Neural progenitor cell (in vitro differentiated cells): ENCODE measurements around the gene SUCNR1. TPM values are rescaled to one million over a fixed set of nuclear protein-coding genes. Genes with fewer than 3 reads are reported as not detected.
A peak's percentile ranks its signal among the peaks of the same experiment; 100 is the strongest.

Experiments used
- DNase-seq: peaks from one replicate; pipeline ENCODE4 v3.0.0-alpha.2; 2016; ENCODE audit warnings: low spot score
- H2AFZ ChIP-seq: fragments of 200-600 bp; sonication (generic); replicated peaks from 2 replicates; pipeline ENCODE4 v1.6.1; 2016; ENCODE audit warnings: antibody characterized with exemption
- H3F3A ChIP-seq: fragments of 200-600 bp; sonication (generic); 2 replicates; pipeline ENCODE4 v1.6.1; 2016; ENCODE audit warnings: antibody characterized with exemption, low read depth
- H3K27ac ChIP-seq: fragments of 200-600 bp; sonication (generic); 2 replicates; pipeline ENCODE4 v1.5.1; 2016; ENCODE audit warnings: mild to moderate bottlenecking
- H3K27me3 ChIP-seq: fragments of 200-600 bp; sonication (generic); 2 replicates; pipeline ENCODE4 v1.6.1; 2016; ENCODE audit warnings: mild to moderate bottlenecking, moderate library complexity
- H3K36me3 ChIP-seq: fragments of 200-600 bp; sonication (generic); 2 replicates; pipeline ENCODE4 v1.5.1; 2016
- H3K4me1 ChIP-seq: fragments of 200-600 bp; sonication (generic); 2 replicates; pipeline ENCODE4 v1.6.1; 2016; ENCODE audit warnings: mixed run types
- H3K4me2 ChIP-seq: fragments of 200-600 bp; sonication (generic); 2 replicates; pipeline ENCODE4 v1.6.1; 2016
- H3K4me3 ChIP-seq: fragments of 200-600 bp; sonication (generic); 2 replicates; pipeline ENCODE4 v1.5.1; 2016
- H3K79me2 ChIP-seq: fragments of 200-600 bp; sonication (generic); 2 replicates; pipeline ENCODE4 v1.6.1; 2016; ENCODE audit warnings: low read depth
- H3K9ac ChIP-seq: fragments of 200-600 bp; sonication (generic); 2 replicates; pipeline ENCODE4 v1.6.1; 2016
- H3K9me3 ChIP-seq: fragments of 200-600 bp; sonication (generic); 2 replicates; pipeline ENCODE4 v1.5.1; 2016; ENCODE audit warnings: low read depth
- H4K20me1 ChIP-seq: fragments of 200-600 bp; sonication (generic); 2 replicates; pipeline ENCODE4 v1.6.1; 2016; ENCODE audit warnings: low read depth
- H3K27ac Mint-ChIP-seq: 3 replicates; pipeline ENCODE4 v1.8.0; 2021; ENCODE audit warnings: mixed read lengths
- H3K27me3 Mint-ChIP-seq: 2 replicates; pipeline ENCODE4 v1.8.0; 2022; ENCODE audit warnings: low read depth, mild to moderate bottlenecking, inconsistent platforms, moderate library complexity, mixed read lengths; ENCODE audit not compliant: insufficient read depth
- H3K36me3 Mint-ChIP-seq: 3 replicates; pipeline ENCODE4 v1.8.0; 2021; ENCODE audit warnings: mixed read lengths
- H3K4me1 Mint-ChIP-seq: 3 replicates; pipeline ENCODE4 v1.8.0; 2021; ENCODE audit warnings: mixed read lengths
- H3K4me3 Mint-ChIP-seq: 3 replicates; pipeline ENCODE4 v1.8.0; 2021; ENCODE audit warnings: mild to moderate bottlenecking, moderate library complexity, mixed read lengths
- H3K9me3 Mint-ChIP-seq: 3 replicates; pipeline ENCODE4 v1.8.0; 2020; ENCODE audit warnings: mixed read lengths
- EZH2 ChIP-seq: fragments of 200-600 bp; sonication (generic); IDR thresholded peaks from 2 replicates; pipeline ENCODE4 v1.6.1; 2017; ENCODE audit warnings: antibody characterized with exemption, mild to moderate bottlenecking, moderate library complexity
- EZH2phosphoT487 ChIP-seq: fragments of 200-600 bp; sonication (generic); IDR thresholded peaks from 2 replicates; pipeline ENCODE4 v1.6.1; 2017; ENCODE audit warnings: antibody characterized with exemption
- total RNA-seq: library from RNA; depleted of rRNA; stranded (reverse); fragments of >200 nt; gene quantifications from 2 replicates; pipeline ENCODE4 v1.2.3, GENCODE V29; 2015; ENCODE audit warnings: low replicate concordance
- TF ChIP-seq, protein P1 (sequence below): fragments of 200-600 bp; sonication (generic); IDR thresholded peaks from 2 replicates; pipeline ENCODE4 v1.5.1; 2017; ENCODE audit warnings: antibody characterized with exemption, mild to moderate bottlenecking

Gene SUCNR1
- total RNA-seq: not detected in 2 replicates

DNA sequence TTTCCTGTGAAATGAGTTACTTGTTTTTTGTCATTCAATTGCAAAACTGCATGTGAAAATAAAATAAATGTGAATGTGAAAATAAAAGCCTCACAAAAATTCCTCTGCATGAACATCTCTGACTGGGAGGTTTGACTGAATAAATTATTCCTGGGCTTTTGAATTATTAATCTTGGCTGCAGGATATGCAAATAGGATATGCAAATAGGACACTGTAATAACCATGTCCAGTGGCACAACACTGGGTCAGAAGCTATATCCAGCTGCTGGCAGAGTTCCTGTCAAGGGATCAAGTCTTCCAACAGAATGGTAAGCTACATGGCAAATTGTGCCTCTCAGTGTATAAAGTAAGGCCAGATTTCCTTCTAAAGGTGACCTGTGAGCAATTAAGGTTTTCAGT is at the start of gene SUCNR1:
SUCNR1 (plus strand) TSS at position 246 of the 400 bp plus-strand sequence. CDS start 6,250 bp downstream, outside the sequence.
- Histone ChIP-seq H3K4me3 (no peak within 1 kb of the TSS), H3K9ac (no peak within 1 kb of the TSS), H3K79me2 (no peaks in the 10 kb centered on the region), H4K20me1 (no peaks in the 10 kb centered on the region), H3F3A (no peaks in the 10 kb centered on the region), H3K4me2 (no peak within 1 kb of the TSS), H3K27ac (no peak within 1 kb of the TSS), H2AFZ (peak within 1 kb of the TSS; percentile 15), H3K36me3 (no peaks in the 10 kb centered on the region), H3K4me1 (peaks cover 14% of the 10 kb centered on the region), H3K9me3 (no peaks in the 10 kb centered on the region), H3K27me3 (no peaks in the 10 kb centered on the region)
- Mint-ChIP-seq H3K27me3 (no peaks in the 10 kb centered on the region), H3K4me3 (no peak within 1 kb of the TSS), H3K4me1 (no peaks in the 10 kb centered on the region), H3K36me3 (no peaks in the 10 kb centered on the region), H3K27ac (no peak within 1 kb of the TSS), H3K9me3 (no peaks in the 10 kb centered on the region)
- DNase-seq: no peak
- TF ChIP-seq, protein P1, sequence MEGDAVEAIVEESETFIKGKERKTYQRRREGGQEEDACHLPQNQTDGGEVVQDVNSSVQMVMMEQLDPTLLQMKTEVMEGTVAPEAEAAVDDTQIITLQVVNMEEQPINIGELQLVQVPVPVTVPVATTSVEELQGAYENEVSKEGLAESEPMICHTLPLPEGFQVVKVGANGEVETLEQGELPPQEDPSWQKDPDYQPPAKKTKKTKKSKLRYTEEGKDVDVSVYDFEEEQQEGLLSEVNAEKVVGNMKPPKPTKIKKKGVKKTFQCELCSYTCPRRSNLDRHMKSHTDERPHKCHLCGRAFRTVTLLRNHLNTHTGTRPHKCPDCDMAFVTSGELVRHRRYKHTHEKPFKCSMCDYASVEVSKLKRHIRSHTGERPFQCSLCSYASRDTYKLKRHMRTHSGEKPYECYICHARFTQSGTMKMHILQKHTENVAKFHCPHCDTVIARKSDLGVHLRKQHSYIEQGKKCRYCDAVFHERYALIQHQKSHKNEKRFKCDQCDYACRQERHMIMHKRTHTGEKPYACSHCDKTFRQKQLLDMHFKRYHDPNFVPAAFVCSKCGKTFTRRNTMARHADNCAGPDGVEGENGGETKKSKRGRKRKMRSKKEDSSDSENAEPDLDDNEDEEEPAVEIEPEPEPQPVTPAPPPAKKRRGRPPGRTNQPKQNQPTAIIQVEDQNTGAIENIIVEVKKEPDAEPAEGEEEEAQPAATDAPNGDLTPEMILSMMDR: no peak
- no peak for TF ChIP-seq EZH2phosphoT487
- no peak for TF ChIP-seq EZH2

- TF ChIP-seq EZH2phosphoT487 (no peak), EZH2 (no peak)
- TF ChIP-seq, protein P1: no peak
- H3K27ac ChIP-seq: no peak overlapping the region
- H3K27me3 Mint-ChIP-seq: peaks cover 2% of the 10 kb centered on the region
Measured at GRCh38 chr3:151827816-151828215, 45.6 kb upstream of the SUCNR1 start.

DNA sequence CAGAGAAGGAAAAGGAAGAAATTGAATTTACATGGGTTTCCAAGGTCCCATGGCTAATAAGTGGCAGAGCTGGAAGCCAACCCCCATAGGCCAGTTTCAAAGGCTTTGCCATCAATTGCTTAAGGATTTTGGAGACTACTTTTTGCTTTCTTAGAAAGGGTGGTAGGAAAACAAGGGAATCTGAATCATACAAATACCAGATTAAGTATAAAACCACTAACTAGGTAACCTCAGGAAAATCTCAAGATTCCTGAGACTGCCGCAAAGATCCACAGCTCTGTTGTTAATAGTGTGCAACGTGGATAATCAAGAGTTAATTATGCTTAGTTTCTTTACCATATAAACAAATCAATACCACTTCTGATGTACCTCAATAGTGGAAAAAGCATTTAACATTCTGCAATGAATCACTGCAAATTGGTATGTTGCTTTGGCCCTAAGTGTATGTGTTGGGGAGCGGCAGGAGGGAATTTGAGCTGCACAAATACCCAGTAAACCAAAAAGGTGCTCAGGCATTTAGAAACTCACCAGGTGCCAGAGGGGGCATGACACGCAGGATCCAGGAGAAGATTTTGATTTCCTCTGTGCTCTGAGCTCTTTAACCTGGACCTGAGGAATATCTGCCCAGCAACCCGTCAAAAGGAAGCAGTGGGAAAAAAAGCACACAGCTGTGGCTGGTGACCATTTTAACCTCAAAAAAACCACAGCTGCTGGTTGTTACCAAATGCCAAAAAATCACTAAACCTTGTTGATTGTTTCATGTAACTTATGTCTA is 37.5 kb upstream of the SUCNR1 start:
- peaks cover 6% of the 10 kb centered on the region for H3F3A ChIP-seq
- no peaks in the 10 kb centered on the region for H3K27me3 Mint-ChIP-seq
- H3K9me3 Mint-ChIP-seq: no peaks in the 10 kb centered on the region
- peak; percentile 6 for DNase-seq
- no peaks in the 10 kb centered on the region for H3K36me3 ChIP-seq
- H2AFZ ChIP-seq: no peak overlapping the region
- H3K9me3 ChIP-seq: no peaks in the 10 kb centered on the region
- no peak overlapping the region for H3K27ac Mint-ChIP-seq
- H3K4me1 ChIP-seq: peaks cover 20% of the 10 kb centered on the region
- no peak for TF ChIP-seq EZH2phosphoT487
- TF ChIP-seq EZH2: no peak
- TF ChIP-seq, protein P1: no peak
- H3K4me3 Mint-ChIP-seq: no peak overlapping the region
- no peak overlapping the region for H3K4me3 ChIP-seq
- no peaks in the 10 kb centered on the region for H4K20me1 ChIP-seq
- no peak overlapping the region for H3K27ac ChIP-seq
- H3K79me2 ChIP-seq: no peaks in the 10 kb centered on the region
- H3K36me3 Mint-ChIP-seq: no peaks in the 10 kb centered on the region
- H3K27me3 ChIP-seq: no peaks in the 10 kb centered on the region
- H3K4me1 Mint-ChIP-seq: peaks cover 11% of the 10 kb centered on the region
- H3K9ac ChIP-seq: no peak overlapping the region
- no peak overlapping the region for H3K4me2 ChIP-seq

More at GRCh38 chr3:151827816-151828215, 45.6 kb upstream of the SUCNR1 start:
- no peak for DNase-seq
- no peaks in the 10 kb centered on the region for H4K20me1 ChIP-seq
- no peak overlapping the region for H3K4me2 ChIP-seq
- H3K9me3 ChIP-seq: no peaks in the 10 kb centered on the region
- H3K36me3 ChIP-seq: no peaks in the 10 kb centered on the region
- H3K4me1 ChIP-seq: no peaks in the 10 kb centered on the region
- peaks cover 7% of the 10 kb centered on the region for H3K9me3 Mint-ChIP-seq
- H3K79me2 ChIP-seq: no peaks in the 10 kb centered on the region
- H3K4me1 Mint-ChIP-seq: no peaks in the 10 kb centered on the region
- no peak overlapping the region for H3K4me3 ChIP-seq
- H3K9ac ChIP-seq: no peak overlapping the region
- H3K27ac Mint-ChIP-seq: no peak overlapping the region
- no peaks in the 10 kb centered on the region for H3F3A ChIP-seq
- H3K4me3 Mint-ChIP-seq: no peak overlapping the region
- H3K36me3 Mint-ChIP-seq: no peaks in the 10 kb centered on the region
- H2AFZ ChIP-seq: no peak overlapping the region
- H3K27me3 ChIP-seq: no peaks in the 10 kb centered on the region
